Subcutaneous adipose tissue (tissue), 4 donors: Measurements from ENCODE around the gene SUPT20H. TPM values are rescaled to one million over a fixed set of nuclear protein-coding genes. Genes with fewer than 3 reads are reported as not detected.

ENCODE experiments used
- total RNA-seq, 4 donors: library from RNA; depleted of rRNA; stranded (reverse); fragments of >200 nt; gene quantifications; one replicate each; pipeline ENCODE4 v1.1.0, GENCODE V29; 2016
- TF ChIP-seq, protein P1 (sequence below): fragments of 450-650 bp; IDR thresholded peaks from one replicate; pipeline ENCODE4 v1.5.1; 2016; ENCODE audit warnings: low read depth, mild to moderate bottlenecking, control low read depth, antibody characterized with exemption, moderate library complexity

Gene SUPT20H
- total RNA-seq, 4 donors from 2014 or later = 41.6 to 47.3 (median 44.2) TPM

DNA sequence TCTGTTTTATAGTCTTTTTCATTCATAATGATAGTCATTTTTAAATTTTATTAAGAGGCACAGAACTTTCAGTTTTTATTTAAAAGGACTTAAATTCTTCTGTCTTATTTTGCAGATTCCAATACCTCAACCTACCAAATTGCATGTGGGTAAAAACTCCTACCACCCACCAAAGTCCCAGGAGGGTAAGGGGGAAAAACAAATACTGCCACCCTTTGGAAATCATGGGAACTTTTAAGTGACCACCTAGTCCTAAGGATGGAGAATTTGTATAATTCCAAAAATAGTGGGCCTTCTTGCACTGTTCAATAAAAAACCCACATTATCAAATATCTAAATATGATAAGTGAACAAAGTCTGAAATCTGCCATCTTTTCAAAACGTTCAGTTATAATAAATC lies 9.7 kb downstream of the SUPT20H start:
- TF ChIP-seq, protein P1, sequence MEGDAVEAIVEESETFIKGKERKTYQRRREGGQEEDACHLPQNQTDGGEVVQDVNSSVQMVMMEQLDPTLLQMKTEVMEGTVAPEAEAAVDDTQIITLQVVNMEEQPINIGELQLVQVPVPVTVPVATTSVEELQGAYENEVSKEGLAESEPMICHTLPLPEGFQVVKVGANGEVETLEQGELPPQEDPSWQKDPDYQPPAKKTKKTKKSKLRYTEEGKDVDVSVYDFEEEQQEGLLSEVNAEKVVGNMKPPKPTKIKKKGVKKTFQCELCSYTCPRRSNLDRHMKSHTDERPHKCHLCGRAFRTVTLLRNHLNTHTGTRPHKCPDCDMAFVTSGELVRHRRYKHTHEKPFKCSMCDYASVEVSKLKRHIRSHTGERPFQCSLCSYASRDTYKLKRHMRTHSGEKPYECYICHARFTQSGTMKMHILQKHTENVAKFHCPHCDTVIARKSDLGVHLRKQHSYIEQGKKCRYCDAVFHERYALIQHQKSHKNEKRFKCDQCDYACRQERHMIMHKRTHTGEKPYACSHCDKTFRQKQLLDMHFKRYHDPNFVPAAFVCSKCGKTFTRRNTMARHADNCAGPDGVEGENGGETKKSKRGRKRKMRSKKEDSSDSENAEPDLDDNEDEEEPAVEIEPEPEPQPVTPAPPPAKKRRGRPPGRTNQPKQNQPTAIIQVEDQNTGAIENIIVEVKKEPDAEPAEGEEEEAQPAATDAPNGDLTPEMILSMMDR = no peak

DNA sequence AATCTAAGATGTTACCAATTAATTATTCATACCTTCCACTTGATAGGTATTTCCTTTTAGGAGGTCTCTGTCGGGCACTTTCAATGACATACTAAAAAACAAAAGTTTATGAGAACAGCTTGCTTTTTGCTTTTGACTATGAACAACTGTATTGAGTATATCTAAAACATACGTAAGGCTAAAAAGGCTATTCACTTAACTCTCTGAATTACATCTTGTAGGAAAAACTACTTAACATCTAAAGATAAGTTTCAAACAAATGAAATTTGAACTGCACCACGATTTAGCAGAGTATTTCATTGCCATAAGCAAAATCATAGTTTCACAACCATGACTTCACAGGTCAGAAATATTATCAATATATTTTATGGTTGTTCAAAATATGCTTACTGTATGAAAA lies 11.6 kb downstream of the SUPT20H start:
- TF ChIP-seq, protein P1 = no peak

GRCh38 chr13:37047032-37047431 lies 12.5 kb downstream of the SUPT20H start:
- TF ChIP-seq, protein P1 = no peak

DNA sequence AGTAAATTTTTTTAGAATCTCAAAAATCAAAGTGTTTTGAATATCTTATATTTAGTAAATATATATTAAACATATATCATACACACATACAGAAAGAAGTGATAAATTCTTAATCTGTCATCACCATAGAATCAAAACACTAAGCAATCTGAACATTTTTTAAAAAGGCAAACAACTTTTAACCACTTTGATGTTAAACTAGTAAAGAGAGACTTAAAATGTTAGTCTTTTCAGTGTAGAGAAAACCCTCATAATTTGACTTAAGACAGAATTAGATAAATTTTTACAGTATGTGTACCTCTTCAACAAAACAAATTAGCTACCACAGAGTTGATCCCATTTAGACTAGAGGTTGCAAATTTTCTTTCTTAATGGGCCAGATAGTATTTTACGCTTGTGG lies 13.4 kb downstream of the SUPT20H start:
- TF ChIP-seq, protein P1 = no peak

DNA sequence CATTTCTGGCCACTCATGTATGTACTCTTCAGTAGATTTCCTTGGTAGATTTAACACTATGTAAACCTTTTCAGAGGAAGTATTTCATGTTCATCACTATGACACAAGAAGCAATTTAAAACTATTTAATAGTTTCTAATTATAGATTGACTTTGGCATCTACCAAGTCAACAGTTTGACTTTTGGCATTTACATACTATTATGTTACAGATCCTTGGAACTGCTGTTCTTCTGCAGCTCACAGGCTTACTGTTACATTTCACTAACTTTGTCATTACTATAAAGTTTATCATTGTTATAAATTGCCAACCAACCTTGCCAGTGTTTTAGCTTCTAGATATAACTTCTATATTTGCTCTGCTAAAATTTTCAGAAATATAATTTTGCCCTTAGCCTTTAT lies 18.7 kb downstream of the SUPT20H start:
- TF ChIP-seq, protein P1 = no peak

GRCh38 chr13:37039896-37040295 lies 19.6 kb downstream of the SUPT20H start:
- TF ChIP-seq, protein P1 = no peak

DNA sequence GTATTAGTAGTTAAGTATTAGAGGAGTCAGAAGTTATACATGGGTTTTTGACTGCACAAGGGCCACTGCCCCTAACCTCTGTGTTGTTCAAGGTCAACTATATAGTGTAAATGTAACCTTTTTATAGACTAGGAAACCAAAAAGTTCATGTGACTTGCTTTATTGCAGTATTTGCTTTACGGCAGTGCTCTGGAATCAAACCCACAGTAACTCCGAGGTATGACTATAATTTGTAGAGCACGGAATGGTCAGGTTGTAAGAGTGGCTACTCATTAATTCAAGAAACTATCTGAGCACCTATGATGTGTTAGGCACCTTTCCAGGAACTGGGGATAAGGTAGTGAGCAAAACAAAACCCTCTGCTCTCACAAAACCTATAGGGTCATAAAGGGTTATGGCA lies 22.2 kb downstream of the SUPT20H start:
- TF ChIP-seq, protein P1 = no peak
